Mucosa of stomach (tissue), 1 donor: ENCODE data around the gene TF.

Experiments
- H3K27me3 ChIP-seq: one replicate; pipeline ENCODE4 v1.7.0; 2013; ENCODE audit warnings: mild to moderate bottlenecking, low read length; ENCODE audit not compliant: control insufficient read depth, insufficient read depth
- H3K36me3 ChIP-seq: one replicate; pipeline ENCODE4 v1.7.0; 2013; ENCODE audit warnings: low read length; ENCODE audit not compliant: control insufficient read depth, insufficient read depth
- H3K4me1 ChIP-seq: one replicate; pipeline ENCODE4 v1.7.0; 2013; ENCODE audit warnings: mild to moderate bottlenecking, low read length; ENCODE audit not compliant: control insufficient read depth, insufficient read depth
- H3K4me3 ChIP-seq: one replicate; pipeline ENCODE4 v1.7.0; 2013; ENCODE audit warnings: low read length
- H3K9ac ChIP-seq: one replicate; pipeline ENCODE4 v1.7.0; 2013; ENCODE audit warnings: mild to moderate bottlenecking, low read length, moderate library complexity
- H3K9me3 ChIP-seq: one replicate; pipeline ENCODE4 v1.7.0; 2013; ENCODE audit warnings: mild to moderate bottlenecking, low read length, moderate library complexity; ENCODE audit not compliant: control insufficient read depth
- donor health status: Pancreatic carcinoma.

The TF gene

GRCh38 chr3:133835961-133836360 lies 89.8 kb downstream of the TF start:
- no peaks in the 10 kb centered on the region for H3K4me1 ChIP-seq
- H3K9me3 ChIP-seq, result no peaks in the 10 kb centered on the region
- no peaks in the 10 kb centered on the region for H3K36me3 ChIP-seq
- H3K9ac ChIP-seq, result no peak overlapping the region
- no peak overlapping the region for H3K4me3 ChIP-seq
- H3K27me3 ChIP-seq, result no peaks in the 10 kb centered on the region

GRCh38 chr3:133836497-133837158 lies 90.4 kb downstream of the TF start:
- Histone ChIP-seq H3K4me1 (no peaks in the 10 kb centered on the region), H3K36me3 (no peaks in the 10 kb centered on the region), H3K27me3 (no peaks in the 10 kb centered on the region), H3K9me3 (no peaks in the 10 kb centered on the region), H3K4me3 (no peak overlapping the region), H3K9ac (no peak overlapping the region)

- Histone ChIP-seq H3K4me3 (no peak overlapping the region), H3K36me3 (no peaks in the 10 kb centered on the region), H3K9me3 (no peaks in the 10 kb centered on the region), H3K4me1 (no peaks in the 10 kb centered on the region), H3K9ac (no peak overlapping the region), H3K27me3 (no peaks in the 10 kb centered on the region)
Observed at GRCh38 chr3:133837487-133838295, 91.5 kb downstream of the TF start.

- no peaks in the 10 kb centered on the region for H3K4me1 ChIP-seq
- H3K27me3 ChIP-seq, result no peaks in the 10 kb centered on the region
- H3K9me3 ChIP-seq, result no peaks in the 10 kb centered on the region
- no peak overlapping the region for H3K4me3 ChIP-seq
- no peak overlapping the region for H3K9ac ChIP-seq
- H3K36me3 ChIP-seq, result no peaks in the 10 kb centered on the region
Observed at GRCh38 chr3:133838296-133838789, 92.2 kb downstream of the TF start.

GRCh38 chr3:133838916-133839800 lies 93.0 kb downstream of the TF start:
- no peak overlapping the region for H3K9ac ChIP-seq

GRCh38 chr3:133840055-133840737 lies 94.0 kb downstream of the TF start:
- no peaks in the 10 kb centered on the region for H3K36me3 ChIP-seq
- H3K27me3 ChIP-seq, result no peaks in the 10 kb centered on the region
- no peaks in the 10 kb centered on the region for H3K4me1 ChIP-seq
- no peak overlapping the region for H3K9ac ChIP-seq
- H3K9me3 ChIP-seq, result no peaks in the 10 kb centered on the region
- H3K4me3 ChIP-seq, result no peak overlapping the region

More at GRCh38 chr3:133838916-133839800, 93.0 kb downstream of the TF start:
- no peaks in the 10 kb centered on the region for H3K36me3 ChIP-seq
- H3K4me1 ChIP-seq, result no peaks in the 10 kb centered on the region
- H3K27me3 ChIP-seq, result no peaks in the 10 kb centered on the region
- no peaks in the 10 kb centered on the region for H3K9me3 ChIP-seq
- H3K4me3 ChIP-seq, result no peak overlapping the region

- Histone ChIP-seq H3K9ac (no peak overlapping the region), H3K27me3 (no peaks in the 10 kb centered on the region), H3K4me1 (no peaks in the 10 kb centered on the region), H3K9me3 (no peaks in the 10 kb centered on the region), H3K4me3 (no peak overlapping the region), H3K36me3 (no peaks in the 10 kb centered on the region)
Observed at GRCh38 chr3:133840767-133841166, 94.6 kb downstream of the TF start.

- no peak overlapping the region for H3K4me3 ChIP-seq
- no peaks in the 10 kb centered on the region for H3K4me1 ChIP-seq
- H3K27me3 ChIP-seq, result no peaks in the 10 kb centered on the region
- no peak overlapping the region for H3K9ac ChIP-seq
- no peaks in the 10 kb centered on the region for H3K36me3 ChIP-seq
- H3K9me3 ChIP-seq, result no peaks in the 10 kb centered on the region
Observed at GRCh38 chr3:133841196-133841595, 95.0 kb downstream of the TF start.

GRCh38 chr3:133842158-133842557 lies 96.0 kb downstream of the TF start:
- no peaks in the 10 kb centered on the region for H3K27me3 ChIP-seq
- H3K4me3 ChIP-seq, result no peak overlapping the region
- H3K9ac ChIP-seq, result no peak overlapping the region
- no peaks in the 10 kb centered on the region for H3K4me1 ChIP-seq
- H3K9me3 ChIP-seq, result no peaks in the 10 kb centered on the region
- H3K36me3 ChIP-seq, result no peaks in the 10 kb centered on the region

GRCh38 chr3:133843634-133844033 lies 97.4 kb downstream of the TF start:
- no peaks in the 10 kb centered on the region for H3K9me3 ChIP-seq
- H3K9ac ChIP-seq, result no peak overlapping the region
- no peak overlapping the region for H3K4me3 ChIP-seq
- no peaks in the 10 kb centered on the region for H3K27me3 ChIP-seq
- H3K4me1 ChIP-seq, result no peaks in the 10 kb centered on the region
- H3K36me3 ChIP-seq, result no peaks in the 10 kb centered on the region

- Histone ChIP-seq H3K36me3 (no peaks in the 10 kb centered on the region), H3K4me3 (no peak overlapping the region), H3K9me3 (no peaks in the 10 kb centered on the region), H3K27me3 (no peaks in the 10 kb centered on the region), H3K9ac (no peak overlapping the region), H3K4me1 (no peaks in the 10 kb centered on the region)
Observed at GRCh38 chr3:133845127-133845526, 98.9 kb downstream of the TF start.
